Measurements from ENCODE around the gene MICALL2. TPM values are rescaled to one million over a fixed set of nuclear protein-coding genes. Genes with fewer than 3 reads are reported as not detected.

Gene MICALL2
- polyA plus RNA-seq, 1 donor from 2014 or later = 12.8 TPM

DNA sequence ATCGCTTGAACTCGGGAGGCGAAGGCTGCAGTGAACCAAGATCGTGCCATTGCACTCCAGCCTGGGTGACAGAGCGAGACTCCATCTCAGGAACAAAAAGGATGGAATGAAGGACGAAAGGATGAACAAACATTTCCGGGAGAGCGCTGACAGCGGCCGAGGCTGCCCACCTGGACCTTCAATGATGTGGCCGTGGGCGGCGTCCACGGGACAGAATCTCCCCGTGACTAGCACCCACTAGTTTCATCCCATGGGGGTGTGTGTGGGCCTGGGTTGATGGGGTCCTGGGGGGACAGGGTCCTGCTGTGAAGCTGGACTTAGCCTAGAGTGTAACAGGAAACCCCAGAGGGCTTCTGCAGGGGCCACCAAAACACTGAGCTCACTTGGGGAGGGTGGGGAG lies 32.8 kb downstream of the MICALL2 start:
- Histone ChIP-seq H3K27me3 (ENCODE audit: insufficient read depth, low read depth, low read length) (no peaks in the 10 kb centered on the region), H3K4me2 (ENCODE audit: low read length) (no peak overlapping the region), H3K9ac (ENCODE audit: low read length) (no peak overlapping the region), H3K27ac (ENCODE audit: low read length) (no peak overlapping the region), H3K9me2 (ENCODE audit: insufficient read depth, low read length) (no peaks in the 10 kb centered on the region), H3K4me3 (ENCODE audit: low read length) (no peak overlapping the region), H3K79me2 (replicated peaks; ENCODE audit: insufficient read depth, low read length) (no peaks in the 10 kb centered on the region), H3K9me3 (ENCODE audit: low read length) (no peaks in the 10 kb centered on the region), H3K36me3 (ENCODE audit: insufficient read depth, low read length) (no peaks in the 10 kb centered on the region), H4K20me1 (ENCODE audit: insufficient read depth) (no peaks in the 10 kb centered on the region), H3F3A (ENCODE audit: insufficient read depth, low read length, poor library complexity, severe bottlenecking) (no peaks in the 10 kb centered on the region), H2AFZ (ENCODE audit: low read depth, low read length) (no peak overlapping the region)
- TF ChIP-seq, protein P1, sequence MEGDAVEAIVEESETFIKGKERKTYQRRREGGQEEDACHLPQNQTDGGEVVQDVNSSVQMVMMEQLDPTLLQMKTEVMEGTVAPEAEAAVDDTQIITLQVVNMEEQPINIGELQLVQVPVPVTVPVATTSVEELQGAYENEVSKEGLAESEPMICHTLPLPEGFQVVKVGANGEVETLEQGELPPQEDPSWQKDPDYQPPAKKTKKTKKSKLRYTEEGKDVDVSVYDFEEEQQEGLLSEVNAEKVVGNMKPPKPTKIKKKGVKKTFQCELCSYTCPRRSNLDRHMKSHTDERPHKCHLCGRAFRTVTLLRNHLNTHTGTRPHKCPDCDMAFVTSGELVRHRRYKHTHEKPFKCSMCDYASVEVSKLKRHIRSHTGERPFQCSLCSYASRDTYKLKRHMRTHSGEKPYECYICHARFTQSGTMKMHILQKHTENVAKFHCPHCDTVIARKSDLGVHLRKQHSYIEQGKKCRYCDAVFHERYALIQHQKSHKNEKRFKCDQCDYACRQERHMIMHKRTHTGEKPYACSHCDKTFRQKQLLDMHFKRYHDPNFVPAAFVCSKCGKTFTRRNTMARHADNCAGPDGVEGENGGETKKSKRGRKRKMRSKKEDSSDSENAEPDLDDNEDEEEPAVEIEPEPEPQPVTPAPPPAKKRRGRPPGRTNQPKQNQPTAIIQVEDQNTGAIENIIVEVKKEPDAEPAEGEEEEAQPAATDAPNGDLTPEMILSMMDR (IDR thresholded peaks at IDR 0.05; ENCODE audit: poor library complexity, severe bottlenecking) = no peak
- TF ChIP-seq MXI1 (conservative IDR thresholded peaks at IDR 0.05; ENCODE audit: poor library complexity, severe bottlenecking) = no peak
- no peak for TF ChIP-seq SMC3 (conservative IDR thresholded peaks at IDR 0.05; ENCODE audit: poor library complexity)
- TF ChIP-seq TAF1 (IDR thresholded peaks at IDR 0.05; ENCODE audit: low read depth) = no peak
- TF ChIP-seq POLR2AphosphoS5 (IDR thresholded peaks at IDR 0.05) = no peak
- no peak for TF ChIP-seq EP300 (conservative IDR thresholded peaks at IDR 0.05; ENCODE audit: poor library complexity, severe bottlenecking)
- TF ChIP-seq, protein P2, sequence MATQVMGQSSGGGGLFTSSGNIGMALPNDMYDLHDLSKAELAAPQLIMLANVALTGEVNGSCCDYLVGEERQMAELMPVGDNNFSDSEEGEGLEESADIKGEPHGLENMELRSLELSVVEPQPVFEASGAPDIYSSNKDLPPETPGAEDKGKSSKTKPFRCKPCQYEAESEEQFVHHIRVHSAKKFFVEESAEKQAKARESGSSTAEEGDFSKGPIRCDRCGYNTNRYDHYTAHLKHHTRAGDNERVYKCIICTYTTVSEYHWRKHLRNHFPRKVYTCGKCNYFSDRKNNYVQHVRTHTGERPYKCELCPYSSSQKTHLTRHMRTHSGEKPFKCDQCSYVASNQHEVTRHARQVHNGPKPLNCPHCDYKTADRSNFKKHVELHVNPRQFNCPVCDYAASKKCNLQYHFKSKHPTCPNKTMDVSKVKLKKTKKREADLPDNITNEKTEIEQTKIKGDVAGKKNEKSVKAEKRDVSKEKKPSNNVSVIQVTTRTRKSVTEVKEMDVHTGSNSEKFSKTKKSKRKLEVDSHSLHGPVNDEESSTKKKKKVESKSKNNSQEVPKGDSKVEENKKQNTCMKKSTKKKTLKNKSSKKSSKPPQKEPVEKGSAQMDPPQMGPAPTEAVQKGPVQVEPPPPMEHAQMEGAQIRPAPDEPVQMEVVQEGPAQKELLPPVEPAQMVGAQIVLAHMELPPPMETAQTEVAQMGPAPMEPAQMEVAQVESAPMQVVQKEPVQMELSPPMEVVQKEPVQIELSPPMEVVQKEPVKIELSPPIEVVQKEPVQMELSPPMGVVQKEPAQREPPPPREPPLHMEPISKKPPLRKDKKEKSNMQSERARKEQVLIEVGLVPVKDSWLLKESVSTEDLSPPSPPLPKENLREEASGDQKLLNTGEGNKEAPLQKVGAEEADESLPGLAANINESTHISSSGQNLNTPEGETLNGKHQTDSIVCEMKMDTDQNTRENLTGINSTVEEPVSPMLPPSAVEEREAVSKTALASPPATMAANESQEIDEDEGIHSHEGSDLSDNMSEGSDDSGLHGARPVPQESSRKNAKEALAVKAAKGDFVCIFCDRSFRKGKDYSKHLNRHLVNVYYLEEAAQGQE (IDR thresholded peaks at IDR 0.05; ENCODE audit: borderline replicate concordance) = no peak
- no peak for TF ChIP-seq RAD21 (conservative IDR thresholded peaks at IDR 0.05)
- TF ChIP-seq EZH2 (IDR thresholded peaks at IDR 0.05; ENCODE audit: borderline replicate concordance, insufficient read depth, low read length, poor library complexity, severe bottlenecking) = no peak

DNA sequence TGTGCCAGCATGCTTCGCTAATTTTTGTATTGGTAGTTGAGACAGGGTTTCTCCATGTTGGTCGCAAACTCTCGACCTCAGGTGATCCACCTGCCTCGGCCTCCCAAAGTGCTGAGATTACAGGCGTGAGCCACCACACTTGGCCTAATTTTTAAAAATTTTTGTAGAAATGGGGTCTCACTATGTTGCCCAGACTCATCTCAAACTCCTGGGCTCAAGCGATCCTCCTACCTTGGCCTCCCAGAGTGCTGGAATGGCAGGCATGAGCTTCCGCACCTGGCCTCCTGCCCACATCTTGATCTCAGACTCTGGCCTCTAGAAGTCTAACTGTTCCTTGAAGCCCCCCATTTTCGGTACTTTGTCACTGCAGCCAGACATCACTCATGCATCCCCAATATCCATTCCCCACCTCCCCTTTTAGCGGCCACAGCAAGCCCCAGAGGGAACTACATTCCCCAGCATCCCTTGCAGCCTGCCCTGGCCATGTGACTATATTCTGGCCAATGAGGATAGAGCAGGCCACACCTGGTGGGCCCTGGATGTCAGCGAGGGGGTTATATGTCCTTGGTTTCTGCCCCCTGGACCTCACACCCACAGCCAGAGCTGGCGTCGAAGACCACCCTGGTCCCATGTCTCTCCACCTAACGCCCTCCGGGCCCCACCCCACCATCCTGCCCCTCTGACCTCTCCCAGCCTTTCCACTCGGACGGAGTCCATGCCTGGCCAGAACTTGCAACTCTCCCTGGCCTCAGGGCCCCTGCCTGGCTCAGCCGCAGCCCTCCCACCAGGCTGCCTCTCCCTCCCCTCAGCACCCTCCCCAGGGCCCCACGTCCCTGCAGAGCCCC lies 33.8 kb downstream of the MICALL2 start:
- Histone ChIP-seq H4K20me1 (ENCODE audit: insufficient read depth) (no peaks in the 10 kb centered on the region), H3K27ac (ENCODE audit: low read length) (no peak overlapping the region), H3K27me3 (ENCODE audit: insufficient read depth, low read depth, low read length) (no peaks in the 10 kb centered on the region), H3K9ac (ENCODE audit: low read length) (no peak overlapping the region), H3F3A (ENCODE audit: insufficient read depth, low read length, poor library complexity, severe bottlenecking) (no peaks in the 10 kb centered on the region), H3K4me3 (ENCODE audit: low read length) (no peak overlapping the region), H3K4me2 (ENCODE audit: low read length) (no peak overlapping the region), H3K36me3 (ENCODE audit: insufficient read depth, low read length) (no peaks in the 10 kb centered on the region), H3K79me2 (replicated peaks; ENCODE audit: insufficient read depth, low read length) (no peaks in the 10 kb centered on the region), H2AFZ (ENCODE audit: low read depth, low read length) (no peak overlapping the region), H3K9me2 (ENCODE audit: insufficient read depth, low read length) (no peaks in the 10 kb centered on the region), H3K9me3 (ENCODE audit: low read length) (no peaks in the 10 kb centered on the region)
- no peak for TF ChIP-seq SMC3 (conservative IDR thresholded peaks at IDR 0.05; ENCODE audit: poor library complexity)
- TF ChIP-seq, protein P1 (IDR thresholded peaks at IDR 0.05; ENCODE audit: poor library complexity, severe bottlenecking) = no peak
- TF ChIP-seq RAD21 (conservative IDR thresholded peaks at IDR 0.05) = no peak
- no peak for TF ChIP-seq POLR2AphosphoS5 (IDR thresholded peaks at IDR 0.05)
- no peak for TF ChIP-seq EZH2 (IDR thresholded peaks at IDR 0.05; ENCODE audit: borderline replicate concordance, insufficient read depth, low read length, poor library complexity, severe bottlenecking)
- TF ChIP-seq, protein P2 (IDR thresholded peaks at IDR 0.05; ENCODE audit: borderline replicate concordance) = no peak

Data from neural cell (in vitro differentiated cells).